Lower lobe of right lung (tissue), 2 donors: Measurements from ENCODE around the gene INF2. TPM values are rescaled to one million over a fixed set of nuclear protein-coding genes. Genes with fewer than 3 reads are reported as not detected.

ENCODE experiments used
- ATAC-seq, 2 donors: fragments of 200-7000 bp; cut with Tn5 transposase; one replicate each; pipeline ENCODE4 v1.9.1; 2020 to 2022; ENCODE audit warnings: mild to moderate bottlenecking in 2 of 2, moderate library complexity in 2 of 2
- DNase-seq: peaks from one replicate; pipeline ENCODE4 v3.0.0-alpha.2; 2020
- H3K27ac ChIP-seq: fragments of 200-600 bp; one replicate; pipeline ENCODE4 v1.8.0; 2022
- H3K27me3 ChIP-seq: fragments of 200-600 bp; one replicate; pipeline ENCODE4 v1.8.0; 2022; ENCODE audit warnings: low read depth
- H3K36me3 ChIP-seq: fragments of 200-600 bp; one replicate; pipeline ENCODE4 v1.8.0; 2022; ENCODE audit warnings: mild to moderate bottlenecking
- H3K4me1 ChIP-seq: fragments of 200-600 bp; one replicate; pipeline ENCODE4 v1.8.0; 2022
- H3K4me3 ChIP-seq: fragments of 200-600 bp; one replicate; pipeline ENCODE4 v1.8.0; 2022; ENCODE audit warnings: mild to moderate bottlenecking
- H3K9me3 ChIP-seq: fragments of 200-600 bp; one replicate; pipeline ENCODE4 v1.8.0; 2022
- CTCF ChIP-seq: fragments of 200-600 bp; IDR thresholded peaks from one replicate; pipeline ENCODE4 v1.8.0; 2022; ENCODE audit warnings: antibody characterized with exemption, mild to moderate bottlenecking
- intact Hi-C: fragments of 100-400 bp; cut with DNase I; formaldehyde crosslinking; loops from one replicate; pipeline ENCODE4 v1.11.0; 2022
- total RNA-seq: library from RNA; stranded (reverse); fragmentation: NEBNext Ultra II Directional; extraction: Animal tissue kit (Norgen Biotek cat#: 25700); gene quantifications from one replicate; pipeline ENCODE4 v1.2.1, GENCODE V29; 2021
- donor health status: DM: no; HTN: yes; CAD: no; lungs with severe emphysema.

Gene INF2
- total RNA-seq, 1 donor from 2014 or later: 116 TPM

- H3K27me3 ChIP-seq: no peaks in the 10 kb centered on the region
- no peak overlapping the region for H3K27ac ChIP-seq
- H3K9me3 ChIP-seq: no peaks in the 10 kb centered on the region
- H3K36me3 ChIP-seq: no peaks in the 10 kb centered on the region
- DNase-seq (no peak), ATAC-seq (no peak)
- H3K4me1 ChIP-seq: peaks cover 16% of the 10 kb centered on the region
- no peak overlapping the region for H3K4me3 ChIP-seq
- intact Hi-C loops: no loop called here
- TF ChIP-seq CTCF: no peak
These were observed 40.4 kb downstream of the INF2 start for GRCh38 chr14:104729835-104730181.

GRCh38 chr14:104730487-104730886 lies 41.1 kb downstream of the INF2 start:
- intact Hi-C loops: no loop called here

DNA sequence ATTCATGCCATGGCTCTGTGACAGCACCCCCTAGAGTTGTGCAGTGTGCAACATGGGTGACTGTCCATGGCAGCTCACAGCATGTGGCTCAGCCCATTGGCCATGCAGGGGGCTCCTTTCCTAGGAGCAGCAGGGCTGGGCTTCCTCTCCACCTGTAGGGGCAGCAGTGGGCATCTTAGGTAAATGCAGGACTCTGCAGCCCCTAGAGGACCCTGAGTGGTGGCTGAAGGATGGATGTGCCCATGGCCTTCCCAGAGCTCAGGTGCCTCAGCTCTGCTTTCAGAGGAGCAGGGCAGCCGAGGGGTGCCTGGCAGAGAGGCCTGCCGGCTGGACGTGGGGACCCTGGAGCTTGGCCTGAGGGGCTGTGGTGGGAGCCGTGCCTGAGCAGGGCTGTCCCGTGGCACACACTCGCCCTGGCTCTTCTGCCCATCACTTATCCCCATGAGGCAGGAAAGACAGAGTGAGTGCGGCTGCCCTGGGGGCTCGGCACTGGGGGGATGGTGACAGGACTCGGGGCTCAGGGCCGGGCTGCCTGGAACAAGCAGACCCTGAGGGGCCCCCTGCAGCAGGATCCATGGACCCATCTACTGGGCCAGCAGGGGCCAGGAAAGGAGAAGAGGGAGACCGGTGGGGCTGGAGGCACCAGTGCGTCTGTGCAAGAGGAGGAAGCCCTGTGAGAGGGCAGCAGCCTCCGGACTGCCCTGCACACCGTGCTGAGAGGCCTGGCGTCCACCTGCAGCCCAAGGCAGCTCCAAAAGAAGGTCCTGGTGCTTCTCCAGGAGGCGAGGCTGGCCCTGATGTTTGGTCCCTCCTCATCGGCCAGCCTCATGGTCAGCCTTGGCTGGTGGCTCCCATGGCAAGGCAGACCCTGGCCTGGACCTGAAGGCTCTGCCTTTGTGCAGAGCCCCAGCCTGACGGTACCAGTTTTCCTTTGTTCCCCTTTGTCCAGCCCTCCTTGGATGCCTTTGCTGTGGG lies 42.2 kb downstream of the INF2 start:
- no peak for DNase-seq
- H3K4me3 ChIP-seq: no peak overlapping the region
- H3K4me1 ChIP-seq: peaks cover 27% of the 10 kb centered on the region
- no peak for ATAC-seq
- no peaks in the 10 kb centered on the region for H3K9me3 ChIP-seq
- intact Hi-C loops: no loop called here
- TF ChIP-seq CTCF: peak; percentile 22
- H3K27ac ChIP-seq: peak overlapping the region; percentile 31
- H3K27me3 ChIP-seq: no peaks in the 10 kb centered on the region
- no peaks in the 10 kb centered on the region for H3K36me3 ChIP-seq

More at GRCh38 chr14:104730487-104730886, 41.1 kb downstream of the INF2 start:
- H3K27me3 ChIP-seq: no peaks in the 10 kb centered on the region
- H3K27ac ChIP-seq: no peak overlapping the region
- no peaks in the 10 kb centered on the region for H3K36me3 ChIP-seq
- no peak for TF ChIP-seq CTCF
- peaks cover 15% of the 10 kb centered on the region for H3K4me1 ChIP-seq
- H3K9me3 ChIP-seq: no peaks in the 10 kb centered on the region
- no peak overlapping the region for H3K4me3 ChIP-seq
- DNase-seq (no peak), ATAC-seq (no peak)

DNA sequence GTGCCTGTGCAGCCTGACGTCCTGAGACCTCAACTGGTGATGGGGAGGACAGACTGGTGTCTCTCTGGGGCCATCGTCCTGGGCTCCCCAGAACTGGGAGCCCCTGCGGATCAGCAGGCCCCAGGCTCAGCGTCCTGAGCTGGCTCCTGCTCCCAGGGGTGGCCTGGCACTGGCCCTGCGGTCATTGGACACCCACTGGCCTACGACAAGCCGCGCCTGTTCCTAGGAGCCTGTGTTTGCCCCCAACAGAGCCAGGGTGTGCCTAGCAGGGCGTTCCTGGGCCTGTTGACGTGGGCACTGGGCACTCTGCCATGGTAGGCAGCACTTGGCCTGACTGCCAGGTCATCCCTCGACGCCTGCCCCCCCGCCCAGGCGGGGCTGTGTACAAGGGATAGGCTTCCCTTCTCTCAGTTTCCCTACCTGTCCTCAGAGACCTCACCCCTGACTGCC lies 43.0 kb downstream of the INF2 start:
- TF ChIP-seq CTCF: no peak
- H3K27ac ChIP-seq: peak overlapping the region; percentile 31

DNA sequence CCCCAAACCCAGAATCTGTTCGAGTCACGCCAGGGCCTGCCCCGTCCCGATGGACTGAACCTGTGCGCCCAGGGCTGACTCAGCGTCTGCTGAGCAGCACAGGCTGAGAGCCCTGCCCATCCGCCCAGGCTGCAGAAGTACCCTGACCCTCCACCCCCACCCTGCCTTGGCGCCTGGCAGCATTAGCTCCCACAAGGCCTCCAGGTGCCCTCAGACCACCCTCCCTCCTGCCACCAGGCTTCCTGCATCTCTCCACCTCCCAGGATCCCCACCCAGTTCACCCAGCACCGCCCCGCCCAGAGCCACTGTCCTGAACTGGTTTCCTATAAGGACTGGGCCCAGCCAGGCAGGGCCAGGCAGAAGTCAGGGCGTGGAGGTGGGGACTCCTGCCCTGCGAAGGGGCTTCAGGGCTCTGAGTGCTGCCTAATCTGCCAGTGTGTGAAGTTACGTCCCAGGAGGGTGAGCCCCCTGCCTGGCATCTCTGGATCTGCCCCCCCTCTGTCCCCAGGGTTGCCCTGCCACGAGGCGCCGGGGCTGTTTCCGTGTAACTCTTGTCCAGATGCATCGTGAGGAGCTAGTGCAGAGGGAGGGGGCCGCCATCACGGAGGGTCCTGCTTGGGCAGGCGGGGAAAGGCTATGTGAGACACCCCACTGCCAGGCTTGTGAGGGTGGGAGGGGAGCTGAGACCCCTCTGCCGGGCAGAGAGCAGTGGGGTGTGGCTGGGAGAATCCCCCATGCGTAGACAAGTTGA lies 43.7 kb downstream of the INF2 start:
- TF ChIP-seq CTCF: no peak
- Histone ChIP-seq H3K9me3 (no peaks in the 10 kb centered on the region), H3K4me3 (no peak overlapping the region), H3K36me3 (no peaks in the 10 kb centered on the region), H3K27me3 (no peaks in the 10 kb centered on the region), H3K27ac (peak overlapping the region; percentile 31), H3K4me1 (peaks cover 35% of the 10 kb centered on the region)
- DNase-seq (no peak), ATAC-seq (peak; percentile 17 to 26)
- intact Hi-C loops: no loop called here

More for the DNA sequence above, 43.0 kb downstream of the INF2 start:
- DNase-seq (peak; percentile 85), ATAC-seq (peak; percentile 77 to 79)
- Histone ChIP-seq H3K4me1 (peaks cover 34% of the 10 kb centered on the region), H3K27me3 (no peaks in the 10 kb centered on the region), H3K36me3 (no peaks in the 10 kb centered on the region), H3K9me3 (no peaks in the 10 kb centered on the region), H3K4me3 (no peak overlapping the region)
- intact Hi-C loops: no loop called here
